Esophagus muscularis mucosa (tissue), 4 donors: ENCODE data around the gene FTSJ1. TPM values are rescaled to one million over a fixed set of nuclear protein-coding genes. Genes with fewer than 3 reads are reported as not detected.

Source experiments
- DNase-seq: peaks from one replicate; pipeline ENCODE4 v3.0.0-alpha.2; 2017; ENCODE audit errors: extremely low spot score
- H3K27ac ChIP-seq, 4 donors: fragments of 200-600 bp; sonication (generic); replicated peaks in 1 of 4; 1 replicate in 3 of 4; 2 replicates in 1 of 4; pipeline ENCODE4 v1.5.1; 2016 to 2019; ENCODE audit warnings: mild to moderate bottlenecking in 1 of 4
- H3K27me3 ChIP-seq, 4 donors: fragments of 200-600 bp; sonication (generic); one replicate each; pipeline versions ENCODE4 v1.5.1 to v1.6.0; 2016 to 2019
- H3K36me3 ChIP-seq, 4 donors: fragments of 200-600 bp; sonication (generic); one replicate each; pipeline ENCODE4 v1.5.1; 2016 to 2019
- H3K4me1 ChIP-seq, 4 donors: fragments of 200-600 bp; sonication (generic); one replicate each; pipeline ENCODE4 v1.5.1; 2016 to 2019
- H3K4me3 ChIP-seq, 4 donors: fragments of 200-600 bp; sonication (generic); 1 replicate in 2 of 4; 2 replicates in 2 of 4; pipeline ENCODE4 v1.5.1; 2016 to 2019; ENCODE audit warnings: mild to moderate bottlenecking in 4 of 4, moderate library complexity in 1 of 4
- H3K9me3 ChIP-seq, 4 donors: fragments of 200-600 bp; sonication (generic); 1 replicate in 3 of 4; 2 replicates in 1 of 4; pipeline ENCODE4 v1.5.1; 2016 to 2019
- EP300 ChIP-seq: sonication (generic); formaldehyde crosslinking; IDR thresholded peaks from one replicate; pipeline ENCODE4 v1.6.1; 2017; ENCODE audit warnings: antibody characterized with exemption
- POLR2A ChIP-seq: fragments of 450-650 bp; IDR thresholded peaks from one replicate; pipeline ENCODE4 v1.6.1; 2017; ENCODE audit warnings: antibody characterized with exemption, moderate library complexity, mild to moderate bottlenecking, low read depth
- POLR2AphosphoS5 ChIP-seq, 2 donors: sonication (generic); formaldehyde crosslinking; IDR thresholded peaks; one replicate each; pipeline ENCODE4 v1.6.1; 2017; ENCODE audit warnings: antibody characterized with exemption in 2 of 2
- WGBS: methylation state at CpG from one replicate; pipeline ENCODE4 v1.1.5; 2018; 5-methylcytosine and 5-hydroxymethylcytosine counted together
- intact Hi-C: fragments of 100-400 bp; cut with DNase I; formaldehyde crosslinking; loops from one replicate; pipeline ENCODE4 v1.15.1; 2023
- total RNA-seq, 4 donors: library from RNA; depleted of rRNA; stranded (reverse); fragments of >200 nt; gene quantifications; one replicate each; pipeline versions ENCODE4 v1.1.0 to v1.2.1, GENCODE V29; 2016
- TF ChIP-seq, protein P1 (sequence below), 3 experiments: fragments of 200-600 bp in 2 of 3; fragments of 450-650 bp in 1 of 3; sonication (generic) in 2 of 3; IDR thresholded peaks; one replicate each; pipeline ENCODE4 v1.5.1; 2017 to 2019; ENCODE audit warnings: antibody characterized with exemption in 3 of 3, mild to moderate bottlenecking in 2 of 3, moderate library complexity in 1 of 3

FTSJ1 gene
- total RNA-seq, 4 donors from 2014 or later = 38.5 to 47.3 (median 43.9) TPM

DNA sequence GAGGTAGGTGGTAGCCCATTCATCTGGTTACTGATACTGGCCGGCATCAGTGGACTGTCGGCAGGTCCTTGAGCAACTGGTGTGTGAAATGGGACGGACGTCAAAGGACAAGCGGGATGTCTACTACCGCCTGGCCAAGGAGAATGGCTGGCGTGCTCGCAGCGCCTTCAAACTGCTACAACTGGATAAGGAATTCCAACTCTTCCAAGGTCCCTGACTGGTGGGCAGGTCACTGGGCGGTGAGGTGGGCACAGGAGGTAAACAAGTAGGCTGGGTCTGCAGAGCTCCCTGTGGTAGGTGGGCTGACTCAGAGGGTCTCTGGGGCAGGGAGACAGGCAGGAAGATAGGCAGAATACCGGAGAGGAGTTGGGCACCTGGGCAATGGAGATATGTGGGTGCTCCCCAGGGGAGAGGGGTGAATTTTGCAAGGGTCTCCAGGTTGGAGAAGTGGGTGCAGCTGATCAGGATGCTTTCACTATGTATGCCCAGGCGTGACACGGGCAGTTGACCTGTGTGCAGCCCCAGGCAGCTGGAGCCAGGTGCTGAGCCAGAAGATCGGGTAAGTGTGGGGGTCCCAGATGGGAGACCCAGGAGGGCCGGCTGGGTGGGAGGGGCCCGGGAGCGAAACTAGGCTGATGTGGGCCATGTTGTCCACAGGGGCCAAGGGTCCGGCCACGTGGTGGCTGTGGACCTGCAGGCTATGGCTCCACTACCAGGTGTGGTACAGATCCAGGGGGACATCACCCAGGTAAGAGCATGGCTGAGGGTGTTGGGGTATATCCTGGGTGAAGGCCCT lies 2.2 kb downstream of the FTSJ1 start:
- Histone ChIP-seq H3K27ac (no peak overlapping the region), H3K27me3 (no peaks in the 10 kb centered on the region), H3K4me3 (no peak overlapping the region), H3K36me3 (peaks cover 5 to 30% (median 26%) of the 10 kb centered on the region in 4 donors), H3K9me3 (no peaks in the 10 kb centered on the region), H3K4me1 (peaks cover 5 to 19% (median 13%) of the 10 kb centered on the region in 4 donors)
- WGBS = 91% methylated on average over 19 of the region's 19 CpGs
- no peak for DNase-seq
- intact Hi-C loops = no loop called here
- TF ChIP-seq POLR2A (no peak), POLR2AphosphoS5 (IDR thresholded peaks at IDR 0.05) (no peak), EP300 (no peak)
- TF ChIP-seq, protein P1, sequence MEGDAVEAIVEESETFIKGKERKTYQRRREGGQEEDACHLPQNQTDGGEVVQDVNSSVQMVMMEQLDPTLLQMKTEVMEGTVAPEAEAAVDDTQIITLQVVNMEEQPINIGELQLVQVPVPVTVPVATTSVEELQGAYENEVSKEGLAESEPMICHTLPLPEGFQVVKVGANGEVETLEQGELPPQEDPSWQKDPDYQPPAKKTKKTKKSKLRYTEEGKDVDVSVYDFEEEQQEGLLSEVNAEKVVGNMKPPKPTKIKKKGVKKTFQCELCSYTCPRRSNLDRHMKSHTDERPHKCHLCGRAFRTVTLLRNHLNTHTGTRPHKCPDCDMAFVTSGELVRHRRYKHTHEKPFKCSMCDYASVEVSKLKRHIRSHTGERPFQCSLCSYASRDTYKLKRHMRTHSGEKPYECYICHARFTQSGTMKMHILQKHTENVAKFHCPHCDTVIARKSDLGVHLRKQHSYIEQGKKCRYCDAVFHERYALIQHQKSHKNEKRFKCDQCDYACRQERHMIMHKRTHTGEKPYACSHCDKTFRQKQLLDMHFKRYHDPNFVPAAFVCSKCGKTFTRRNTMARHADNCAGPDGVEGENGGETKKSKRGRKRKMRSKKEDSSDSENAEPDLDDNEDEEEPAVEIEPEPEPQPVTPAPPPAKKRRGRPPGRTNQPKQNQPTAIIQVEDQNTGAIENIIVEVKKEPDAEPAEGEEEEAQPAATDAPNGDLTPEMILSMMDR (IDR thresholded peaks at IDR 0.05) = no peak

DNA sequence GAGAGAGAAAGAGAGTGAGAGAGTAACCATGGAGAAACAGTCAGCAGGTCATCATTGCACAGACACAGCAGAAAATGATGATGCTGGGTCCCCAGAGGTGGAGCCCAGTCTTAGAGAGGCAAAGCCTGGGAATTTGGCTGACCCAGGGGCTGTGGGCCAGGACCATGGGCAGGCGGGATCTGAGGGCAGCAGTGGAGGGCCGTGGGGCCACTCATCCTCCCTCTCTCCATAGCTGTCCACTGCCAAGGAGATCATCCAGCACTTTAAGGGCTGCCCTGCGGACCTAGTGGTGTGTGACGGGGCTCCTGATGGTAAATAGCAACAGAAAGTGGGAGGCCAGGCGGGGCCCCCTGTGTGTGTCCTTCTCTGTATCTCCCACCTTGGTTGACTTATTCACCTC lies 2.8 kb downstream of the FTSJ1 start:
- WGBS = 83% methylated on average over 5 of the region's 5 CpGs
- DNase-seq = no peak
- TF ChIP-seq POLR2AphosphoS5 (IDR thresholded peaks at IDR 0.05) (no peak), EP300 (no peak), POLR2A (no peak)
- TF ChIP-seq, protein P1 (IDR thresholded peaks at IDR 0.05) = no peak
- H3K4me3 ChIP-seq = no peak overlapping the region
- intact Hi-C loops = no loop called here
- H3K27me3 ChIP-seq = no peaks in the 10 kb centered on the region
- H3K9me3 ChIP-seq = no peaks in the 10 kb centered on the region
- H3K27ac ChIP-seq = no peak overlapping the region
- peaks cover 5 to 36% (median 31%) of the 10 kb centered on the region in 4 donors for H3K36me3 ChIP-seq
- H3K4me1 ChIP-seq = peaks cover 5 to 19% (median 13%) of the 10 kb centered on the region in 4 donors

DNA sequence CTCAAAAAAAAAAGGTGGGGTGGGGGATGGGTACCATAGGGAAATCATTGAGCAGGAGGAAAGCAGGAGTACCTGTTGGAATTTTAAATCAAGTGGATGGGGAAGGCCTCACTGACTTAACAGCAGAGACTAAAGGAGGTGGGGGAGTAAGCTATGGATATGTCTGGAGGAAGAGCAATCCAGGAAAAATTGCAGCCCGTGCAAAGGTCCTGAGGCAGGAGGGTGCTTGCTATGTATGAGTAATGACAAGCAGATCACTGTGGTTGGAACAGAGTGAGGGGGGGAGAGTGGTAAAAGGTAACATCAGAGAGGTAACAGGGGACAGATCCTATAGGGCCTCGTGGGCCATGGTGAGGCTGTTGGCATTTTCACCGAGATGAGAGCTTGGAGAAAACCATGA lies 4.1 kb downstream of the FTSJ1 start:
- peaks cover 5 to 49% (median 38%) of the 10 kb centered on the region in 4 donors for H3K36me3 ChIP-seq
- no peaks in the 10 kb centered on the region for H3K27me3 ChIP-seq
- DNase-seq = no peak
- peaks cover 3 to 15% (median 10%) of the 10 kb centered on the region in 4 donors for H3K4me1 ChIP-seq
- H3K4me3 ChIP-seq = no peak overlapping the region
- no peaks in the 10 kb centered on the region for H3K9me3 ChIP-seq
- intact Hi-C loops = no loop called here
- TF ChIP-seq EP300 (no peak), POLR2A (no peak), POLR2AphosphoS5 (IDR thresholded peaks at IDR 0.05) (no peak)
- TF ChIP-seq, protein P1 (IDR thresholded peaks at IDR 0.05) = no peak
- no peak overlapping the region for H3K27ac ChIP-seq
- WGBS = 85% methylated on average over 3 of the region's 3 CpGs

DNA sequence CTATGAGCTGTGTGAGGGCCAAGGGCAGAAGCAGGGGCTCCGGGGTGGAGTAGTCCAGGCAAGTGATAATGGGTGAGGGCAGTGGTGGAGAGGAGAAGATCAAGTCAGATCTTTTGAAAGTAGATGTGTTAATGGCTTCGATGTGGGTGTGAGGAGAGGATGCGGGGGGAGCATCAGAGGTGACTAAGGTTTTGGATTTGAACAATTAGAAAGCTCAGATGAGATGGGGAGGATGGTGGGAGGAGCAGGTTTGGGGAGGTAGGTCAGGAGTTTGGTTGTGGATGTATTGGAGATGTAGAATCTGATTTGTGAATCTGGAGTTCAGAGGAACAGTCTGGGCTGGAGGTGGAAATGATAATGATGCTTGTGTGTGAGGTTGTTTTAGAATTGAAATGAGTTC lies 4.6 kb downstream of the FTSJ1 start:
- no peak for DNase-seq
- 82% methylated on average over 3 of the region's 3 CpGs for WGBS
- Histone ChIP-seq H3K27ac (no peak overlapping the region), H3K36me3 (peaks cover 5 to 49% (median 38%) of the 10 kb centered on the region in 4 donors), H3K27me3 (no peaks in the 10 kb centered on the region), H3K4me3 (no peak overlapping the region), H3K4me1 (peaks cover 0 to 12% (median 8%) of the 10 kb centered on the region in 4 donors), H3K9me3 (no peaks in the 10 kb centered on the region)
- TF ChIP-seq, protein P1 (IDR thresholded peaks at IDR 0.05) = no peak
- intact Hi-C loops = no loop called here
